ENCODE data around the gene EN2.

EN2 gene

DNA sequence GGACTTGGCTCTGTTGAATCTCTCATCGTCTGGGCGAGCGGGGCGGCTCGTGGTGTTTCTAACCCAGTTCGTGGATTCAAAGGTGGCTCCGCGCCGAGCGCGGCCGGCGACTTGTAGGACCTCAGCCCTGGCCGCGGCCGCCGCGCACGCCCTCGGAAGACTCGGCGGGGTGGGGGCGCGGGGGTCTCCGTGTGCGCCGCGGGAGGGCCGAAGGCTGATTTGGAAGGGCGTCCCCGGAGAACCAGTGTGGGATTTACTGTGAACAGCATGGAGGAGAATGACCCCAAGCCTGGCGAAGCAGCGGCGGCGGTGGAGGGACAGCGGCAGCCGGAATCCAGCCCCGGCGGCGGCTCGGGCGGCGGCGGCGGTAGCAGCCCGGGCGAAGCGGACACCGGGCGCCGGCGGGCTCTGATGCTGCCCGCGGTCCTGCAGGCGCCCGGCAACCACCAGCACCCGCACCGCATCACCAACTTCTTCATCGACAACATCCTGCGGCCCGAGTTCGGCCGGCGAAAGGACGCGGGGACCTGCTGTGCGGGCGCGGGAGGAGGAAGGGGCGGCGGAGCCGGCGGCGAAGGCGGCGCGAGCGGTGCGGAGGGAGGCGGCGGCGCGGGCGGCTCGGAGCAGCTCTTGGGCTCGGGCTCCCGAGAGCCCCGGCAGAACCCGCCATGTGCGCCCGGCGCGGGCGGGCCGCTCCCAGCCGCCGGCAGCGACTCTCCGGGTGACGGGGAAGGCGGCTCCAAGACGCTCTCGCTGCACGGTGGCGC lies at the start of gene EN2:
TSS of gene EN2 (plus strand) at position 19 of the 767 bp plus-strand sequence. CDS start at position 268, 249 bp downstream.
- DNase-seq (ENCODE audit: low read depth in 1 of 2, low spot score in 1 of 2) = no peak

DNA sequence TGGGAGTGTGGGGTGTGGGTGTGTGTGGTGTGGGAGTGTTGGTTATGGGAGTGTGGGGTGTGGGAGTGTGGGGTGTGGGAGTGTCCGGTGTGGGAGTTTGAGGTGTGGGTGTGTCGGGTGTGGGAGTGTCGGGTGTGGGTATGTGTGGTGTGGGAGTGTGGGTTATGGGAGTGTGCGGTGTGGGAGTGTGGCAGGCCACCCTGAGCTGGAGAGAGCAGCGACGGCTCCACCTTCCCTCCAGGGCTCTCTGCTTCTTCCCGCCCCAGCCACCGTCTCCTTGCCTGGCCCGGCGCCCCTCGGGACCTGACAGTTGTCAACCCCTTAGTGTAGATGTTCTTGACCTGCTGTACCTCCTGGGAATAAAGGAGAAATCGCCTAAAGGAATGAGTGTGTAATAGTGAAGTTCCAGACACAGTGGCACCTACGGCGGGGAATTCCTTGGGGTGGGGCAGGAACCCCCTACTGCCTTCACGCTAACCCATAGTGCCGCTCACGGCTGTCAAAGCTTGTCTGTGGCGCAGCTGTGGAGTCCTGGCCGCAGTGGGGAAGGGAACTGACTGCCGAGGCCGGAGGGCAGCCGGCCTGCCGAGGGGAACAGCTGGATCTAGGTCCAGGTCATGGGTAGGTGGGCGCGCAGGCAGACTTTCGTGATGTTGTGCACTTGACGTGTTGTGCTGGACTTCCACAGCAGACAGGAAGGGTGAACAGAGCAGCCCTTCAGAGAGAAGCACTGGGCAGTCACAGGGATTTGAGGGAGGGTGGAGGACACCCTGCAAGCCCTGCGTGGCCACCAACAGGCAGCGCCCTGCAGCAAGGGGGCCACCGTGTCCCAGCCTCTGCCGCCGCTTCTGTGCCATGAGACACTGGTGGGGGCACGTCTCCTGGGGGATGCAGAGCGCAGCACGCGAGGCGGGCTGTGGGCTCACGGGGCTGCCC lies 49.0 kb upstream of the EN2 start:
- DNase-seq (ENCODE audit: low read depth in 1 of 2, low spot score in 1 of 2) = no peak

DNA sequence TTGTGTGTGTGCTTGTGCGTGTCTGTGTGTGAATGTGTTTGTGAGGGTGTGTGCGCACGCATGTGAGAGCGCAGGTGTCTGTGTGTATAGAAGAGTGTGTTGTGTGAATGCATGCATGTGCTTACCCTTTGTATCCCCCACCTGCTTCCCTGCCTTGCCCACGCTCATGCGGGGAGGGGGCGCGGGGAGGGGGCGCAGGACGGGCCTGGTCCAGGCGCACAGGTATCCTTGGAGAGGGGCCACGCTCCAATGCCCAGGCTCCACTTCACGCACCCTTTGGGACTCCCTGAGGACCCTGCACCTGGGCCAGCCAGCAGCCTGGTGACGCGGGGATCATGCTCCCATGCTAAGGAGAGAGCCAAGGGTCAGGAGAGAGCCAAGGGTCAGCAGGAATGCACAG lies 47.9 kb upstream of the EN2 start:
- no peak for DNase-seq (ENCODE audit: low read depth in 1 of 2, low spot score in 1 of 2)

DNA sequence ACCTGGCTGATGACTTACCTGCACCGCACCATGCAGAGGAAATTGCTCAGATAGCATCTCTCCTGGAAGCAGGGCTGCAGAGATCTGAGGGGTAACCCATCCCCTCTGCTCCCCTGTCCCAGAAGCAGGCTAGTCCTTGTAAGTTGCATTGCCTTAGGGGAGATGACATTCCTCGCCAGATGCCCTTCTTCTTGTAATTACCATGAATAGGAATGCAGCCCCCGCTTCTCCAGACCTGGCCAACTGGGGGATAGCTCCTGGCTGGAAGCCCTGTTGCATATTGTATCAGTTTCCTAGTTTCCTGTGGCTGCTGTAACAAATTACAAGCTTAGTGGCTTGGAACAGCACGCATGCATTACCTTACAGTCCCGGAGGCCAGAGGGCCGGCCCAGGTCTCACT lies 47.5 kb upstream of the EN2 start:
- DNase-seq (ENCODE audit: low read depth in 1 of 2, low spot score in 1 of 2) = no peak

DNA sequence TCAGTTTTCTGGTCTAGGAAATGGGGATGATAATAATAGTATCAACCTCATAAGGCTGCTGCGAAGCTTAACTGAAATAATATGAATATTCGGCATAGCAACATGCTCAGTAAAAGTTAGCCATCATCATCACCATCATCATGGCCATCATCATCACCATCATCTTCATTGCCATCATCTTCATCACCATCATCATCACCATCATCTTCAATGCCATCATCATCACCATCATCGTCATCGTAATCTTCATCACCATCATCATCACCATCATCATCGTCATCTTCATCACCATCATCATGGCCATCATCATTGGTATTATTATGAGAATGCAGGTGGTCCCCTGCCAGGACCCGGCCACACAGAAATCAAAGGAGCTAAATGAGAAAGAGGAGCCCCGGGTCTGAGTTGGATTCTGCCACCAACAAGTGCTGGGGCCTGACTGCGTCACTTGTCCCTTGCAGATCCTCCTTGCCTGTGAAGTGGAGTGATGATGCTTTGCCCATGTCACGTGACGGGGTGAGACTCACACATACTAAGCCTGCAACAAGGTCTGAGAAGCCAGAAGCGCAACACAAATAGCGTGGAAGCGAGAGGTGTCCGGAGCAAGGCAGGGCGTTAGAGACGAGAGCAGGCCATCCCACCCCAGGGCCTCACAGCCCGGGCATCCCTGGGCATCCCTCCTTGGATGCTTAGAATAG lies 46.1 kb upstream of the EN2 start:
- no peak for DNase-seq (ENCODE audit: low read depth in 1 of 2, low spot score in 1 of 2)

DNA sequence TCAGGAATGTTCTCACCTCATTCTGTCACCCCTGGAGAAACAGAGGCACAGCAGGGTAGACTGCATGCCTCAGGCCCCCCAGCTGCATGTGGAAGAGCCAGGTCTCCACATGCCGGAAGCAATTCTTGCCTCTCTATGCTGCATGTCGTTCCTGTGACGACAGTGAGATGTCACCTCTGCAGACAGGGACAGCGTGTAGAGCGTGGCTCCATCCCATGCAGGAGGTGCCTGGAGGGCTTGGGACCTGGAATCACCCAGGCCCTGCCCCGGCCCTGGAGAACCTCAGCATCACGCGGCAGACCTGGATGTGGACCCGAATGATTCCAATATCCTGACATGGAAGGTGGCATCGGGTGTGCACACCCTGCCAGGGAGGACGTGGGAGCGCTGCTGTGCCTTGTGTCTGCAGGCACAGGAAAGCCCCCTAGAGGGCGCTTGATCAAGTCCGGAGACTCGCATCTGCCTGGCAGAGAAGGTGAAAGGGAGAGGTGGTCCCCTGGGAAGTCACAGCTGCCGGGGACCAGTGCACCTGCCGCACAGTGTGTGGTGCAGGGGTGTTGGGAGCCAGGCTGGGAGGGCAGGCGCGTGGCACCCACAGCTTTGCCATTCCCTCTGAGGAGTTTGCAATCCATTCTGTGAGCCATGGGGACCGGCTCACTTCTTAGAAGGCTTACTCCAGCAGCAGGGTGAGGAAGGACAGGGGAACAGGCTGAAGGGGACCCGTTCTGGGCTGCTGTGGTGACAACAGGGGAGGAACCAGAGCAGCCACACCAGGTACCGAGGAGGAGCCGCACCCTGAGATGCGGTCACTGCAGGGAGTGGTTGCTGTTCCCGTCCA lies 45.3 kb upstream of the EN2 start:
- DNase-seq (ENCODE audit: low read depth in 1 of 2, low spot score in 1 of 2) = no peak

DNA sequence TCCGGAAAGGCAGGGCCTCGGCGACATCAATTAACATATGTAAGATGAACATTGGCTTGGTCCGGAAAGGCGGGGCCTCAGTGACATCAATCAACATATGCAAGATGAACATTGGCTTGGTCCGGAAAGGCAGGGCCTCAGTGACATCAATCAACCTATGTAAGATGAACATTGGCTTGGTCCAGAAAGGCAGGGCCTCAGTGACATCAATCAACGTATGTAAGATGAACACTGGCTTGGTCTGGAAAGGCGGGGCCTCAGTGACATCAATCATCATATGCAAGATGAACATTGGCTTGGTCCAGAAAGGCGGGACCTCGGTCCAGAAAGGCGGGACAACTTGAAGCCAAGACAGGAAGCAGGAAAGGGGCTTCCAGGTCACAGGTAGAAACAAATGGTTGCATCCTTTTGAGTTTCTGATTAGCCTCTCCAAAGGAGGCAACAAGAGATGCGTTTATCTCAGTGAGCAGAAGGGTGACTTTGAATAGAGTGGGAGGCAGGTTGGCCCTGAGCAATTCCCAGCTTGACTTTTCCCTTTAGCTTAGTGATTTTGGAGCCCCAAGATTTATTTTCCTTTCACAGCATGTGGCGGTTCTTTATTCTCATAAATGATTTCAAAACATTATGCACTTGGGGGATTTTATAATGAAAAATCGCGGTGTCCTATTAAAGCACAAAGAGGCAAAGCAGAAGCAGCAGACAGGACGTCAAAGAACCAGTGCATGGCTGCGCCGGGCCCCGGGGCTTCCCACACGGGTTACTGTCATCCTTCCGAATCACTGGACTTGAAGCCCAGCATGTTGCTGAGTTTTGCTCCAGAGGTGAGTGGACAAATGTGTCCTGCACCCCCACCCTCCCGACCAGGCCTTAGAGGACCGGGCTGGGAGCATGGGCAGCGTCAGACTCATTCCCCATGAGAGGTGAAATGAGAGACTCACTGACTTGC lies 43.1 kb upstream of the EN2 start:
- no peak for DNase-seq (ENCODE audit: low read depth in 1 of 2, low spot score in 1 of 2)

DNA sequence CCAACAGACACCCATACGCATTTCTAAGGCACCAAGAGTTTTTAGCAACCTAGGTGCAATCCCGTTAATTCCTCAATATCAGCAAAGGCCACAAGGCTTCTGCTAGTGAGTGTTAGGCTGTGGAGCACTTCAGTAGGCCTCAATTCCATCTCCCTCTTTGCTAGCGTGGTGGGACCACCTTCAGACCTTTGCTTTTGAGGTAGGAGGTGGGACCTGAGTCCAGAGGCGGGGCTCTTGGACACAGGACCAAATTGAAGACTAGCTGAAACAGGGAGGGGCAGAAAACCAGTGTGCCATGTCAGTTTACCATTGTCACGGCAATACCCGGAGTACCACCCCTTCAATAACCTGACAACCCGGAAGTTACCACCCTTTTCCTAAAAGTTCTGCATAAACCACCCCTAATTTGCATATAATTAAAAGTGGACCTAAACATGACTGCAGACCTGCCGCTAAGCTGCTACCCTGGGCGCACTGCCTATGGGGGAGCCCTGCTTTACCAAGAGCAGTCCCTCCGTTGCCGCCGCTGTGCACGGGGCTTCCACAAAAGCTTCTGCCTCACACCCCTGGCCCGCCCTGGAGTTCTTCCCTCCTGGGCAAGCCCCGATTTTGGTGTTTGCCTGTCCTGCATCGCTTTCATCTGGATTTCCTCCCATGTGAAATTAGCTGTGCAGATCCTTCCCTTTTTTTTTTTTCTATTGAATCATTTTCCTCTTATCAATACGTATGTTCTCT lies 41.1 kb upstream of the EN2 start:
- no peak for DNase-seq (ENCODE audit: low read depth in 1 of 2, low spot score in 1 of 2)

DNA sequence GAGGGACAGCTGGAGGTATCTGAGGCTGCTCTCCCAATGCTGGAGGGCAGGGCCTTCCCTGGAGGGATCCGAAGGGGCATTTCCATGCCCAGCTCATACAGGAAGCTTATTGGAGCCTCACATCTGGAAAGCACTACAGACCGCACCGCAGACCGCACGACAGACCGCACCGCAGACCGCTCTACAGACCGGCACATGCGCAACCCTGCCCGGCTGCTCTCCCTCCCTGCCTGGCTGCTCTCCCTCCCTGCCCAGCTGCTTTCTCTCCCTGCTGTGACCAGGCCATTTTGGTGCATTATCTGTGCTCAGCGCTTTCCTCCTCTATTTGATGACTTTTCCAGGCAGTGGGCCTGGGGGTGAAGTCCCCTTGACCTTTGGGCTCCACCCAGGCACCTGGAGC lies 39.6 kb upstream of the EN2 start:
- DNase-seq (ENCODE audit: low read depth in 1 of 2, low spot score in 1 of 2) = no peak

DNA sequence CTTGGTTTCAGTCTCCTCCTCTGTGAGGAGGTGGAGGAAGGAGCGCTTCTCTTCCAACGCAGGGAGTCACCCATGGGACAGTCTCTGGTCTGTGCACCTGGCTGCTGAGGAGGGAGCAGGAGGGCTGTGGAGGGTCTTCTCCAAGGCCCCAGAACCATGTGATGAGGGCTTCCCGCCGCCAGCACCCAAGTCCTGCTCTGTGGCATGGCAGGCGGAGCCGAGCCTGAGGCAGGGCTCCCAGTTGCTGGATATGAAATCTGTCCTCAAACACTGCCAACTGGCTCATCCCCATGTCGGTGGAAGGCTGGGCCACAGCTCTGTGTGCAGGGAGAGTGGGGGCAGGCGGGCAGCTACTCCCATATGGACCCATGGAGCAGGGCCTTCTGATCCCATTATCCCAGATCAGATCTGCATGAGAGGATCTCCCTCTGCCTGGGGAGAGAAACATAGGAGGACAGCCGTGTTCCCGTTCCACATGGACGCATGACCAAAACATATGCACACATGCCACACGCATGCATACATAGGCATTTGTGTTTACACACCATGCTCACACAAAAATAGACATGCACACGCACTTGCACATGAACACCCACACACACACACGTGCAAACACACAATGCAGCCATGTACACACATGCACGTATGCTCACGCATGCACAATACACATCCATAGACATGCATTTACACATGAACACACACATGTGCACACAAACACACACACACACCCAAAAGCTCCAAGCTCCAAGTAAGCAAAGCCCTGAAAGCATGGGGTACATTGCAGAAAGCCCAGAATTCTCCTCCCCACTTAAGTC lies 38.8 kb upstream of the EN2 start:
- DNase-seq (ENCODE audit: low read depth in 1 of 2, low spot score in 1 of 2) = no peak

DNA sequence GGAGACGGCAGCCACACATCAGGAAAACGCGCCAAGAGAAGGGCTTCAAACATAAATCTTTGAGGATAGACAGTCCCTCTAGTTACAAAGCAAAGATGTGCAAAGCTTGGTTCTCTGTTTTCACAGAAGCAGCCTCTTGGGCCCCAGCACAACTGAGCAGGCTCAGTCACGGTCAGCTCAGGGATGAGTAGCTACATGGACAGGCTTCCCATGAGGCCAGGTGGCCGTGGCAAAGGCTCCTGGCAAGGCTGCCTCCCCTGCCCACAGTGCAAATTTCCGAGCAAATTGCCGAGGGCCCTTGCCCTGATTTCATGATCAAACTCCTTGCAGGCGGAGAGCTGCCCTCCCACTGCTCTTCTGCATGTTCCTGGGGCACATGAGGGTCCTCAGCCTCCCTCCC lies 37.8 kb upstream of the EN2 start:
- no peak for DNase-seq (ENCODE audit: low read depth in 1 of 2, low spot score in 1 of 2)

DNA sequence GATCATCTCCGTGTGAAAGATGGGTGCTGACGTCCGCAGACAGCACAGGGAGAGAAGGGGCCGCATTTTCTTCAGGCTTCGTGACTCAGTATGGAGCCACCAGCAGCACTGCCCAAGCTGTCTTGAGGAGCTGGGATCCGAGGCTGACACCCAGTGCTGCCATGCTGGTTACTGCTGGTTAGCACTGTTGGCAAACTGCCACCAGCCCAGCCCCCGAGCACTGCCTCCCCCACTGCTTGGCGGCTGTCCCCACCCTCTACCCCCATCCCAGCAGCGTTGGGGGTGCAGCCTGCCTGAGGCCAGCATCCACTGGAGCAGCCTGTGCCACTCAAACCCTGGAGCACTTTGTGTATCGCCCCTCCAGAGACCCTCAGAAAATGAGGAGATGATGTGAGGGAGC lies 35.8 kb upstream of the EN2 start:
- DNase-seq (ENCODE audit: low read depth in 1 of 2, low spot score in 1 of 2) = no peak

DNA sequence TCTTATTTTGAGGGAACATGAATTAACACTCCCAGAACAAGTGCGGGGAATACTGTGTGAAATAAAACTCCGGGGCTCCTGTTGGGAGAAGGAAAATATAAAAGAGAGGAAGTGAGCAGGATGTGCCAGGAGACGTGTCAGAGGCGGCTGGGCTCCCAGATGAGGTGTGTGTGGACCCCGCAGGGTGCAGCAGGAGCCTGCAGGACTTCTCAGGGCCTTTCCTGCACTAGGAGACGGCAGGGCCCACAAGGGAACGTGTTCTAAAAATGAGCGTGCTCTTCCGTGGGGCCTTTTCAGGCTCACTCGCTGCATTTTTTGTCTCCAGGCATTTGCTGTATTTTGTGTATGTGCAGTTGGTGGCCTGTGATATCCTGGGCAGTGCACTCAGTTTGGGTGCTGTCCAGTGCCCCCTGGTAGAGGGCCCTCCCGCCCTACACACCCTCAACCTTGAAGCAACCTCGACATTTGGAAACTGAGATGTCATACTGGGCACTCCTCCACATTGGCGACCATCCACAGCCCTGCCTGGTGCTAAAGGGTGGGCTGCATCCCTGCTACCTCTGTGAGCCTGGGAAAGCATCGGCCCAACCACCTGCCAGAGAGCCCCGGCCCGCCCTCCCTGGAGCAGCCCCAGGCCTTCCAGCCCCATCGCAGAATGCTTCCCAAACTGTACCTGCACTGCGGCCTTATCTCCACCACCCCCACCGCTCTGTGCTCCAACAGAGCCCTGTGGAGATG lies 35.2 kb upstream of the EN2 start:
- no peak for DNase-seq (ENCODE audit: low read depth in 1 of 2, low spot score in 1 of 2)

DNA sequence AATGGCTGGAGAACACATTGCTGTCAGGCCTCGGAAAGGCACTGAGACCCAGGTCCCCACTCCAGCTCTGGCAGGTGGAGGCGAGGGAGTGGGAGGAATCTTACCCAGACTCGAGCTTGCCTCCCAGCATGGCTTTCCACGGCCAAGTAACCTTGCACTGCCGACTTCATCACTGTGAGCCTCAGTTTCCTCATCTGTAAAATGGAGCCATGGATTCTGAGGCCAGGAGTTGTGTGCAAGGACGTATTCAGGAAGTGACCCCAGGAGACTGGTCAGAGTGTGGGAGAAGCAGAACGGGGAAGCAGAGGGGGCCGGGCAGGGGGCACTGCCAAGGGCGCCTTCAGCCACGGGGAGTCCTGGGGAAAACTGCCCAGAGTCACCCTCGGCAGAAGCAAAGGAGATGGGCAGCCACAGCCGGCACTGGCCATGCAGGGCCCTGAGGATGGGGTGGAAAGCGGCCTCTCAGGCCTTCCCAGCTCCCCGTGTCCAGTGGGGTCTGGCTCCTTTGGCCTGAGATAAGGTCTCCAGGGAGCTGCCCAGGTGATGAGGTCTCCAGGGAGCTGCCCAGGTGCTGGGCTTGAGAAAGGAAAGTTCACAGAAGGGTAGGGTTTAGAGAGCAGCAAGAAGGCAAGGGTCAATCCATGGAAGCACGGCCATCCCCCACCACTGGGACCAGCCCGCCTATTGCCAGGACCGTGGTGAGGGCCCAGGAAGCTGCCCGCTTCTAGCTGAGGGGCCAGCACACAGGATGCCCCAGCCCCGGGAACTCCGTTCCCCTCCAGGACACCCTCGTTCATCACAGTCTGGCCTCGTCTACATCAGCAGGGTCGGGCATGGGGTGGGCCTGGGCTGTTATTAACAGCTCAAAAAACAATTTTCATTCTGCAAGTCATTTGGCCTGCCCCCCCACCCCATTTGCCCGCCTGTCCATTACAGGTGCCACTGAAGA lies 34.3 kb upstream of the EN2 start:
- DNase-seq (ENCODE audit: low read depth in 1 of 2, low spot score in 1 of 2) = no peak

DNA sequence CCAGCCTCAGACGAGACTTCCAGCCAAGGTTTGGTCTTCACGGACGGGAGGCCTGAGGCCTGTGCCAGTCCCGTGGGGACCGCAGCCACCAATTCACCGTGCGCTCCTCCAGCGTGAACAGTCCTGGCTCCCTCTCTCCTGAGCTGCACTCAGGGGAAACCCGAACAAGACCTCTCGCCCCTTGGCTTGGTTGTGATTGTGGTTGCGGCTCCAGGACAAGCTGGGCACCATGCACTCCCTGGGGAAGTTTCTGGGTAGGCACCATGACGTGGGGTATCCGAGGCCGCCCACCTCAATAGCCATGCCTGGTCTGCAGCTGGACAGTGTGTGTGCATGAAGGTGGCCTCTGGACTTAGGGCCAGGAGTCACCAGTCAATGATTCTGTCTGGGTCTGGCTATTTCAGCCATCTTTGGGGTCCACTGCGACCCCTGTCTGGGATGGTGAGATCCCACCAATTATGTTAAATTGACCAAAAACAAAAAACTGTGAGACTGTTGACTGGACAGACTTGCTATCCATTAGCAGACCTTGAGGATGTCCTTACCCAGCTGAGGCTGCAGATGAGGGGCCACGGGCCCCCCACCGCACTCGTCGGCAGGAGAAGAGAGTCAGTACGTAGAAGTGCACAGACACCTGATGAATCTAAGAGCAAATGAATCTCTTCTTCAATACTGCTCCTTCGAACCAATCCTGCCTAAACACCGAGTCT lies 33.5 kb upstream of the EN2 start:
- no peak for DNase-seq (ENCODE audit: low read depth in 1 of 2, low spot score in 1 of 2)

DNA sequence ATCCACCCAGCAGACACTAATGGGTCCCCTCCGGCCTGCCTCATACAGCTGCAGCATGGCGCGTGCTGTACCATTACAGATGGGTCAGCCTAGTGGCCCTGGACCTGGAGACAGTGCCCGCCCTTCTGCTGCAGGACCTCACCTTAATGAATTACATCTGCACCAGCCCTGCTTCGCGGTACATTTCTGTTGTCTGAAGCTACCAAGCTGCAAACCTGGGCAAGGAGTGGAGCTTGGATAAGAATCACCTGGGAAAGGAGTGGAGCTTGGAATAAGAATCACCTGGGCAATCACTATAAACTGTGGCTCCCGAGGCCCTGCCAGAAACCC lies 33.0 kb upstream of the EN2 start:
- DNase-seq (ENCODE audit: low read depth in 1 of 2, low spot score in 1 of 2) = no peak

All from activated T-helper 1 cell treated with anti-CD3 and anti-CD28 coated beads, Interleukin-2, amount 50 U/mL, for 16 hours (primary cell).